Measurements from ENCODE around the gene DUSP10. TPM values are rescaled to one million over a fixed set of nuclear protein-coding genes. Genes with fewer than 3 reads are reported as not detected.

Gene DUSP10
- total RNA-seq, 1 donor from 2014 or later, result 10.2 TPM

GRCh38 chr1:221712776-221713431, 29.0 kb downstream of the DUSP10 start:
- Mint-ChIP-seq H3K27ac (no peak overlapping the region), H3K9me3 (ENCODE audit: low read depth) (peaks cover 7% of the 10 kb centered on the region), H3K36me3 (ENCODE audit: insufficient read depth) (peaks cover 1% of the 10 kb centered on the region), H3K4me1 (ENCODE audit: low read depth) (peaks cover 80% of the 10 kb centered on the region), H3K4me3 (ENCODE audit: low read depth) (no peak overlapping the region), H3K27me3 (no peaks in the 10 kb centered on the region)
- no peak for TF ChIP-seq CTCF (IDR thresholded peaks at IDR 0.05; ENCODE audit: unreplicated experiment)
- DNase-seq (ENCODE audit: low spot score, unreplicated experiment), result no peak

GRCh38 chr1:221712198-221712684, 29.6 kb downstream of the DUSP10 start:
- H3K27me3 Mint-ChIP-seq, result no peaks in the 10 kb centered on the region
- H3K4me3 Mint-ChIP-seq (ENCODE audit: low read depth), result no peak overlapping the region
- no peak overlapping the region for H3K27ac Mint-ChIP-seq
- peaks cover 75% of the 10 kb centered on the region for H3K4me1 Mint-ChIP-seq (ENCODE audit: low read depth)
- DNase-seq (ENCODE audit: low spot score, unreplicated experiment), result no peak
- no peak for TF ChIP-seq CTCF (IDR thresholded peaks at IDR 0.05; ENCODE audit: unreplicated experiment)
- peaks cover 7% of the 10 kb centered on the region for H3K9me3 Mint-ChIP-seq (ENCODE audit: low read depth)
- H3K36me3 Mint-ChIP-seq (ENCODE audit: insufficient read depth), result peaks cover 1% of the 10 kb centered on the region

GRCh38 chr1:221711656-221712055, 30.2 kb downstream of the DUSP10 start:
- peak overlapping the region; percentile 92 for H3K27ac Mint-ChIP-seq
- H3K4me3 Mint-ChIP-seq (ENCODE audit: low read depth), result peak overlapping the region; percentile 1
- peaks cover 7% of the 10 kb centered on the region for H3K9me3 Mint-ChIP-seq (ENCODE audit: low read depth)
- DNase-seq (ENCODE audit: low spot score, unreplicated experiment), result no peak
- peaks cover 69% of the 10 kb centered on the region for H3K4me1 Mint-ChIP-seq (ENCODE audit: low read depth)
- no peaks in the 10 kb centered on the region for H3K27me3 Mint-ChIP-seq
- TF ChIP-seq CTCF (IDR thresholded peaks at IDR 0.05; ENCODE audit: unreplicated experiment), result no peak
- H3K36me3 Mint-ChIP-seq (ENCODE audit: insufficient read depth), result peaks cover 2% of the 10 kb centered on the region

- H3K9me3 Mint-ChIP-seq (ENCODE audit: low read depth), result peaks cover 7% of the 10 kb centered on the region
These were observed 30.8 kb downstream of the DUSP10 start for GRCh38 chr1:221711063-221711577.

GRCh38 chr1:221709854-221710253, 32.0 kb downstream of the DUSP10 start:
- Mint-ChIP-seq H3K9me3 (ENCODE audit: low read depth) (peaks cover 6% of the 10 kb centered on the region), H3K36me3 (ENCODE audit: insufficient read depth) (peaks cover 9% of the 10 kb centered on the region), H3K27ac (peak overlapping the region; percentile 93), H3K27me3 (no peaks in the 10 kb centered on the region), H3K4me1 (ENCODE audit: low read depth) (peaks cover 51% of the 10 kb centered on the region), H3K4me3 (ENCODE audit: low read depth) (no peak overlapping the region)
- no peak for DNase-seq (ENCODE audit: low spot score, unreplicated experiment)
- no peak for TF ChIP-seq CTCF (IDR thresholded peaks at IDR 0.05; ENCODE audit: unreplicated experiment)

More at GRCh38 chr1:221711063-221711577, 30.8 kb downstream of the DUSP10 start:
- Mint-ChIP-seq H3K36me3 (ENCODE audit: insufficient read depth) (peaks cover 3% of the 10 kb centered on the region), H3K4me3 (ENCODE audit: low read depth) (no peak overlapping the region), H3K27ac (peak overlapping the region; percentile 92), H3K4me1 (ENCODE audit: low read depth) (peaks cover 63% of the 10 kb centered on the region), H3K27me3 (no peaks in the 10 kb centered on the region)
- no peak for TF ChIP-seq CTCF (IDR thresholded peaks at IDR 0.05; ENCODE audit: unreplicated experiment)
- DNase-seq (ENCODE audit: low spot score, unreplicated experiment), result no peak

Data from progenitor cell of endocrine pancreas (in vitro differentiated cells).